Measurements from ENCODE around the gene GPA33. TPM values are rescaled to one million over a fixed set of nuclear protein-coding genes. Genes with fewer than 3 reads are reported as not detected.

GPA33 gene
- total RNA-seq, 1 experiment from 2014 or later, result not detected

- Histone ChIP-seq H3K9ac (ENCODE audit: extremely low read depth, insufficient read length, low read length) (no peak overlapping the region), H3K4me1 (ENCODE audit: insufficient read depth, low read length) (no peaks in the 10 kb centered on the region), H3K27me3 (ENCODE audit: insufficient read depth, low read length) (no peaks in the 10 kb centered on the region), H3K9me3 (ENCODE audit: control insufficient read depth, low read depth, low read length) (no peaks in the 10 kb centered on the region), H2BK120ac (ENCODE audit: low read depth, low read length, poor library complexity, severe bottlenecking) (no peak overlapping the region), H4K5ac (ENCODE audit: insufficient read length, low read depth, low read length) (no peak overlapping the region), H2AFZ (ENCODE audit: low read length) (no peak overlapping the region), H3K14ac (ENCODE audit: insufficient read depth, low read length) (no peak overlapping the region), H2BK5ac (ENCODE audit: insufficient read length, low read length) (no peak overlapping the region), H3K79me2 (ENCODE audit: insufficient read depth, low read length) (no peaks in the 10 kb centered on the region), H2BK20ac (ENCODE audit: low read depth, low read length, poor library complexity, severe bottlenecking) (no peak overlapping the region), H3K4me2 (ENCODE audit: insufficient read depth, insufficient read length, low read length) (no peak overlapping the region), H2BK15ac (ENCODE audit: low read depth, low read length) (no peak overlapping the region), H3K27ac (ENCODE audit: insufficient read length, low read depth, low read length) (no peak overlapping the region), H4K8ac (replicated peaks; ENCODE audit: insufficient read length, low read depth, low read length) (no peak overlapping the region), H3K18ac (ENCODE audit: insufficient read length, low read depth, low read length) (no peak overlapping the region), H3T11ph (ENCODE audit: low read length) (no peak overlapping the region), H2AK5ac (ENCODE audit: insufficient read length, low read length) (no peak overlapping the region), H3K23ac (ENCODE audit: insufficient read length, low read depth, low read length) (no peak overlapping the region), H4K91ac (ENCODE audit: insufficient read length, low read depth, low read length) (no peak overlapping the region), H3K56ac (ENCODE audit: insufficient read length, low read depth, low read length) (no peak overlapping the region), H4K20me1 (ENCODE audit: control insufficient read depth, insufficient read depth, insufficient read length) (no peaks in the 10 kb centered on the region), H2BK12ac (ENCODE audit: insufficient read length, low read depth, low read length) (no peak overlapping the region), H3K4ac (ENCODE audit: low read depth, low read length) (no peak overlapping the region), H3K23me2 (ENCODE audit: insufficient read length, low read depth, low read length, poor library complexity, severe bottlenecking) (no peaks in the 10 kb centered on the region), H3K79me1 (ENCODE audit: insufficient read depth, low read depth, low read length, poor library complexity, severe bottlenecking) (no peaks in the 10 kb centered on the region)
- peaks cover 4% of the 10 kb centered on the region for H3K27me3 Mint-ChIP-seq (ENCODE audit: low read depth)
- no peaks in the 10 kb centered on the region for H3K36me3 Mint-ChIP-seq (ENCODE audit: insufficient read depth in 1 of 3, low read depth in 3 of 3)
- H3K27ac Mint-ChIP-seq, result no peak overlapping the region
- peaks cover 4 to 16% of the 10 kb centered on the region in 2 experiments for H3K4me1 Mint-ChIP-seq
- TF ChIP-seq CTCF (conservative IDR thresholded peaks at IDR 0.05), result no peak
- H3K4me3 Mint-ChIP-seq, result no peak overlapping the region
- WGBS (ENCODE audit: extremely low coverage, insufficient read length, low lambda C conversion rate), result no CpG with 5 or more reads among the region's 7 CpGs
- no peaks in the 10 kb centered on the region for H3K9me3 Mint-ChIP-seq
- DNase-seq, result peak; percentile 47
Measured at GRCh38 chr1:167086033-167086432, 4.1 kb downstream of the GPA33 start.
